GM23338 (cell line): ENCODE measurements around the gene TAL2. TPM values are rescaled to one million over a fixed set of nuclear protein-coding genes. Genes with fewer than 3 reads are reported as not detected.

Experiments
- ATAC-seq: fragments of 200-7000 bp; cut with Tn5 transposase; 3 replicates; pipeline ENCODE4 v1.9.1; 2020
- DNase-seq: peaks from one replicate; pipeline ENCODE4 v3.0.0-alpha.2; 2015; ENCODE audit warnings: low spot score
- H2AFZ ChIP-seq: fragments of 200-600 bp; sonication (generic); 2 replicates; pipeline ENCODE4 v1.8.0; 2016; ENCODE audit warnings: antibody characterized with exemption, mild to moderate bottlenecking, moderate library complexity
- H3F3A ChIP-seq: fragments of 200-600 bp; sonication (generic); replicated peaks from 2 replicates; pipeline ENCODE4 v1.8.0; 2017; ENCODE audit warnings: antibody characterized with exemption, mixed run types, low read depth
- H3K27ac ChIP-seq: fragments of 200-600 bp; sonication (generic); 2 replicates; pipeline ENCODE4 v1.6.1; 2016; ENCODE audit warnings: low read depth
- H3K27me3 ChIP-seq: fragments of 200-600 bp; sonication (generic); 2 replicates; pipeline ENCODE4 v1.8.0; 2016; ENCODE audit warnings: mild to moderate bottlenecking, mixed run types, moderate library complexity; ENCODE audit not compliant: insufficient read depth
- H3K36me3 ChIP-seq: fragments of 200-600 bp; sonication (generic); 2 replicates; pipeline ENCODE4 v1.8.0; 2016; ENCODE audit warnings: mild to moderate bottlenecking; ENCODE audit not compliant: insufficient read depth
- H3K4me1 ChIP-seq: fragments of 200-600 bp; sonication (generic); 2 replicates; pipeline ENCODE4 v1.8.0; 2016; ENCODE audit warnings: mild to moderate bottlenecking, moderate library complexity; ENCODE audit not compliant: insufficient read depth
- H3K4me2 ChIP-seq: fragments of 200-600 bp; sonication (generic); 2 replicates; pipeline ENCODE4 v1.7.1; 2017; ENCODE audit warnings: mixed run types
- H3K4me3 ChIP-seq: fragments of 200-600 bp; sonication (generic); 2 replicates; pipeline ENCODE4 v1.6.1; 2016; ENCODE audit warnings: mixed run types
- H3K79me2 ChIP-seq: fragments of 200-600 bp; sonication (generic); replicated peaks from 2 replicates; pipeline ENCODE4 v1.8.0; 2017; ENCODE audit warnings: mild to moderate bottlenecking; ENCODE audit not compliant: insufficient read depth
- H3K9me2 ChIP-seq: fragments of 200-600 bp; sonication (generic); 2 replicates; pipeline ENCODE4 v1.8.0; 2017; ENCODE audit not compliant: insufficient read depth
- H4K20me1 ChIP-seq: fragments of 200-600 bp; sonication (generic); replicated peaks from 2 replicates; pipeline ENCODE4 v1.8.0; 2017; ENCODE audit warnings: mild to moderate bottlenecking; ENCODE audit not compliant: insufficient read depth
- H3K27ac Mint-ChIP-seq: 2 replicates; pipeline ENCODE4 v1.8.0; 2020; ENCODE audit warnings: inconsistent platforms, mild to moderate bottlenecking, moderate library complexity, mixed read lengths
- H3K27me3 Mint-ChIP-seq: 3 replicates; pipeline ENCODE4 v1.8.0; 2022; ENCODE audit warnings: low read depth, mild to moderate bottlenecking, moderate library complexity, mixed read lengths, inconsistent platforms; ENCODE audit not compliant: insufficient read depth, poor library complexity
- H3K36me3 Mint-ChIP-seq: 3 replicates; pipeline ENCODE4 v1.8.0; 2021; ENCODE audit warnings: low read depth, mild to moderate bottlenecking, inconsistent platforms, moderate library complexity, mixed read lengths
- H3K4me1 Mint-ChIP-seq: 3 replicates; pipeline ENCODE4 v1.8.0; 2020; ENCODE audit warnings: mild to moderate bottlenecking, inconsistent platforms, mixed read lengths
- H3K4me3 Mint-ChIP-seq: 3 replicates; pipeline ENCODE4 v1.8.0; 2021; ENCODE audit warnings: moderate library complexity, mild to moderate bottlenecking, inconsistent platforms, mixed read lengths
- H3K9me3 Mint-ChIP-seq: 3 replicates; pipeline ENCODE4 v1.8.0; 2020; ENCODE audit warnings: moderate library complexity, mild to moderate bottlenecking, inconsistent platforms, mixed read lengths
- CTCF ChIP-seq, 2 experiments: fragments of 200-600 bp in 1 of 2; sonication (generic) in 1 of 2; conservative IDR thresholded peaks; 2 replicates each; pipeline versions ENCODE4 v1.5.1 to v1.6.1; 2016 to 2017; ENCODE audit warnings: antibody characterized with exemption in 2 of 2, low read depth in 2 of 2, mild to moderate bottlenecking in 2 of 2, moderate library complexity in 1 of 2
- JUNB ChIP-seq: IDR thresholded peaks from one replicate; pipeline ENCODE4 v1.6.1; 2016; ENCODE audit warnings: antibody characterized with exemption; ENCODE audit not compliant: unreplicated experiment
- REST ChIP-seq: IDR thresholded peaks from one replicate; pipeline ENCODE4 v1.6.1; 2018; ENCODE audit warnings: antibody characterized with exemption; ENCODE audit not compliant: unreplicated experiment
- polyA plus RNA-seq: library from polyadenylated mRNA; unstranded; fragments of >200 nt; fragmentation: Nextera tagmentation; extraction: Ambion mirVana; gene quantifications from 2 replicates; pipeline ENCODE4 v1.2.1, GENCODE V29; 2016
- total RNA-seq: library from RNA; depleted of rRNA; stranded (reverse); fragments of >200 nt; shearing (Covaris generic); gene quantifications from 2 replicates; pipeline ENCODE4 v1.2.3, GENCODE V29; 2014

Gene TAL2
- total and polyA plus RNA-seq, 2 experiments from 2014 or later, result 0.79 TPM; not detected in 1

- TF ChIP-seq REST (no peak), JUNB (no peak)
Measured at GRCh38 chr9:105636331-105636730, 25.9 kb upstream of the TAL2 start (continued).

- H3K4me3 Mint-ChIP-seq, result no peak overlapping the region
- no peak overlapping the region for H3K4me3 ChIP-seq
- H3K4me1 ChIP-seq, result no peaks in the 10 kb centered on the region
- H3F3A ChIP-seq, result no peaks in the 10 kb centered on the region
- no peak overlapping the region for H3K4me2 ChIP-seq
- peaks cover 1% of the 10 kb centered on the region; the same call in 1 of the 2 replicates for H3K9me2 ChIP-seq
- H3K79me2 ChIP-seq, result no peaks in the 10 kb centered on the region
- no peak overlapping the region for H3K27ac Mint-ChIP-seq
- H2AFZ ChIP-seq, result no peak overlapping the region
- ATAC-seq (peak; percentile 76), DNase-seq (peak; percentile 48)
- no peaks in the 10 kb centered on the region for H3K36me3 ChIP-seq
- TF ChIP-seq CTCF (conservative IDR thresholded peaks at IDR 0.05; ENCODE audit: low read depth in 2 of 2), result peak; percentile 63 to 87
- TF ChIP-seq REST, result no peak
- H3K27ac ChIP-seq, result no peak overlapping the region
- no peaks in the 10 kb centered on the region for H3K4me1 Mint-ChIP-seq
- H3K9me3 Mint-ChIP-seq, result no peaks in the 10 kb centered on the region
- H4K20me1 ChIP-seq, result no peaks in the 10 kb centered on the region
- H3K27me3 ChIP-seq, result no peaks in the 10 kb centered on the region
- no peaks in the 10 kb centered on the region for H3K36me3 Mint-ChIP-seq
- no peaks in the 10 kb centered on the region for H3K27me3 Mint-ChIP-seq
Measured at GRCh38 chr9:105637787-105638395, 24.4 kb upstream of the TAL2 start.
